GM12878 (cell line): ENCODE results near the gene SNAP29. TPM values are rescaled to one million over a fixed set of nuclear protein-coding genes. Genes with fewer than 3 reads are reported as not detected.
A peak's percentile ranks its signal among the peaks of the same experiment; 100 is the strongest.

Experiments used
- ATAC-seq: fragments of 200-7000 bp; cut with Tn5 transposase; 3 replicates; pipeline ENCODE4 v1.9.1; 2020; ENCODE audit warnings: mild to moderate bottlenecking, moderate library complexity
- BruUV-seq: library from RNA; stranded (reverse); fragments of 400-500 nt; replicated peaks from 2 replicates; lab custom pipeline; 2021; lab: Mats Ljungman, UMichigan
- CTCF ChIA-PET: fragments of 300-600 bp; sonication (Branson Sonifier 250); formaldehyde crosslinking; extraction: SDS; loops from one replicate; lab custom pipeline; 2021; ENCODE audit warnings: inconsistent platforms; lab: Yijun Ruan, JAX
- POLR2A ChIA-PET: fragments of 350-600 bp; formaldehyde crosslinking; extraction: SDS; loops from one replicate; lab custom pipeline; 2021; ENCODE audit warnings: inconsistent platforms; lab: Charles Lee
- RAD21 ChIA-PET: fragments of 300-600 bp; sonication (Branson Sonifier 250); formaldehyde crosslinking; loops from one replicate; lab custom pipeline; 2023; ENCODE audit warnings: antibody characterized with exemption; ENCODE audit not compliant: unreplicated experiment; lab: Charles Lee
- SMC1A ChIA-PET: fragments of 300-600 bp; sonication (Branson Sonifier 250); formaldehyde crosslinking; loops from one replicate; lab custom pipeline; 2023; ENCODE audit not compliant: unreplicated experiment, uncharacterized antibody; lab: Charles Lee
- DNase-seq: peaks from one replicate; pipeline ENCODE4 v3.0.0-alpha.2; 2011; ENCODE audit warnings: low read depth, low spot score
- FAIRE-seq: peaks from 3 replicates; lab custom pipeline; 2011; peaks lifted over from hg19 to GRCh38; lab: Jason Lieb, UNC
- H2AFZ ChIP-seq: 2 replicates; pipeline ENCODE4 v1.6.0; 2011; ENCODE audit warnings: low read depth, low read length, control low read depth; ENCODE audit not compliant: control insufficient read depth
- H3K27ac ChIP-seq: 2 replicates; pipeline ENCODE4 v1.5.1; 2011; ENCODE audit warnings: control low read depth; ENCODE audit not compliant: control insufficient read depth, insufficient read depth
- H3K27me3 ChIP-seq, 2 experiments: replicated peaks in 1 of 2; 2 replicates each; pipeline versions ENCODE4 v1.6.0 to v1.6.1; 2011; ENCODE audit warnings: low read length in 1 of 2; ENCODE audit not compliant: control insufficient read depth in 2 of 2, insufficient read depth in 2 of 2
- H3K36me3 ChIP-seq, 2 experiments: 2 replicates each; pipeline ENCODE4 v1.5.1; 2011; ENCODE audit warnings: low read length in 1 of 2; ENCODE audit not compliant: control insufficient read depth in 2 of 2, insufficient read depth in 2 of 2
- H3K4me1 ChIP-seq: 2 replicates; pipeline ENCODE4 v1.6.1; 2011; ENCODE audit warnings: mild to moderate bottlenecking, low read length, moderate library complexity, mixed read lengths; ENCODE audit not compliant: control insufficient read depth, insufficient read depth
- H3K4me2 ChIP-seq: 2 replicates; pipeline ENCODE4 v1.6.0; 2011; ENCODE audit warnings: control low read depth; ENCODE audit not compliant: control insufficient read depth, insufficient read depth
- H3K4me3 ChIP-seq: fragments of 200-600 bp; sonication (generic); 2 replicates; pipeline ENCODE4 v1.5.1; 2016
- H3K79me2 ChIP-seq: 2 replicates; pipeline ENCODE4 v1.6.0; 2011; ENCODE audit warnings: low read length; ENCODE audit not compliant: control insufficient read depth, insufficient read depth
- H3K9ac ChIP-seq: 2 replicates; pipeline ENCODE4 v1.8.0; 2011; ENCODE audit warnings: low read length, control low read depth, mixed read lengths; ENCODE audit not compliant: control insufficient read depth, insufficient read depth
- H3K9me3 ChIP-seq: replicated peaks from 3 replicates; pipeline ENCODE4 v1.5.1; 2011; ENCODE audit warnings: mild to moderate bottlenecking, low read length; ENCODE audit not compliant: control insufficient read depth, insufficient read depth
- H4K20me1 ChIP-seq: 2 replicates; pipeline ENCODE4 v1.6.0; 2011; ENCODE audit not compliant: control insufficient read depth, insufficient read depth
- SPI1 ChIP-seq: IDR thresholded peaks from 2 replicates; pipeline ENCODE4 v1.6.1; 2011; ENCODE audit warnings: low read depth, mild to moderate bottlenecking, low read length, moderate library complexity, borderline replicate concordance; ENCODE audit not compliant: insufficient read depth
- ZBTB40 ChIP-seq: fragments of 450-650 bp; IDR thresholded peaks from 2 replicates; pipeline ENCODE4 v1.6.1; 2016; ENCODE audit warnings: mild to moderate bottlenecking, moderate library complexity, borderline replicate concordance
- WGBS: methylation state at CpG from one replicate; pipeline ENCODE4 v1.1.6; 2016; ENCODE audit warnings: low lambda C conversion rate; ENCODE audit not compliant: insufficient replicate concordance, insufficient coverage; ENCODE audit errors: missing lambda C conversion rate; 5-methylcytosine and 5-hydroxymethylcytosine counted together
- in situ Hi-C: fragments of 300-500 bp; cut with MboI; formaldehyde crosslinking; loops from 9 replicates; pipeline ENCODE4 v1.14.3; 2018; ENCODE audit warnings: mixed read lengths
- intact Hi-C: fragments of 100-400 bp; cut with micrococcal nuclease; formaldehyde crosslinking; loops from one replicate; pipeline ENCODE4 v1.14.2; 2022; ENCODE audit not compliant: unreplicated experiment
- polyA plus RNA-seq, 11 experiments: library from polyadenylated mRNA; depleted of rRNA in 4 of 11; unstranded in 6 of 11; stranded (reverse) in 5 of 11; fragments of >200 nt; fragmentation: Nextera tagmentation in 4 of 11; fragmentation: Illumina TruSeq in 1 of 11; extraction: Ambion mirVana in 4 of 11; extraction: Trizol in 1 of 11; gene quantifications; 1 replicate in 1 of 11; 2 replicates in 10 of 11; pipeline versions ENCODE4 v1.2.1 to v1.2.3, GENCODE V29; 2011 to 2016; ENCODE audit warnings: inconsistent platforms in 2 of 11, missing spikeins in 2 of 11, low read depth in 1 of 11
- total RNA-seq, 4 experiments: library from RNA; depleted of rRNA in 3 of 4; stranded (reverse); fragments of >200 nt in 3 of 4; fragmentation: Illumina TruSeq in 1 of 4; extraction: Trizol in 1 of 4; gene quantifications; 2 replicates each; pipeline versions ENCODE4 v1.2.1 to v1.2.3, GENCODE V29; 2013 to 2021

SNAP29 gene
- total and polyA plus RNA-seq, 10 of the 15 experiments (the other 5 are each of a cell fraction or from before 2014, with no cell fraction given): 4.7 to 45.7 (median 27.9) TPM

GRCh38 chr22:20926243-20926642 is 67.4 kb downstream of the SNAP29 start:
- peaks cover 91% of the 10 kb centered on the region for H3K79me2 ChIP-seq
- H3K4me1 ChIP-seq: peaks cover 17% of the 10 kb centered on the region
- no peak for DNase-seq
- H3K4me3 ChIP-seq: no peak overlapping the region
- ChIA-PET SMC1A (interaction anchor here (0.7 kb wide), 1 partner anchor 31 kb away, joined by 3 read pairs; no protein-coding TSS in a partner anchor), POLR2A (interaction anchor here (0.6 to 1.2 kb wide), 3 partner anchors 12 to 77 kb away, joined by 3 to 4 read pairs (median 4); no protein-coding TSS in a partner anchor), CTCF (interaction anchor here (1.4 to 1.7 kb wide), 2 partner anchors 9 to 11 kb away, joined by 3 to 5 read pairs; no protein-coding TSS in a partner anchor), RAD21 (no interaction called here)
- H3K9ac ChIP-seq: no peak overlapping the region
- in situ Hi-C loops (no loop called here), intact Hi-C loops (no loop called here)
- no peak for ATAC-seq
- H3K4me2 ChIP-seq: peak overlapping the region; percentile 38; the same call in 1 of the 2 replicates
- H3K36me3 ChIP-seq: peaks cover 1 to 8% of the 10 kb centered on the region in 2 experiments; a peak in 3 of 4 replicates
- 0 out of 2 replicates have a peak, but pooled peaks have one; percentile 7 for TF ChIP-seq SPI1
- TF ChIP-seq ZBTB40: no peak
- no peaks in the 10 kb centered on the region for H3K27me3 ChIP-seq
- BruUV-seq: no TSS peak
- 91% methylated on average over 2 of the region's 2 CpGs for WGBS
- FAIRE-seq: no peak
- H4K20me1 ChIP-seq: peaks cover 5% of the 10 kb centered on the region
- no peak overlapping the region for H2AFZ ChIP-seq
- H3K9me3 ChIP-seq: no peaks in the 10 kb centered on the region; the same call in 2 of the 3 replicates
- no peak overlapping the region; the same call in 1 of the 2 replicates for H3K27ac ChIP-seq
